ENCODE results near the gene MT3.

- TF ChIP-seq CTCF (conservative IDR thresholded peaks at IDR 0.05 in 1 of 2, IDR thresholded peaks at IDR 0.05 in 1 of 2; ENCODE audit: extremely low read depth in 1 of 2, insufficient read depth in 1 of 2, low read depth in 1 of 2, low read length in 2 of 2) (no peak), EZH2 (IDR thresholded peaks at IDR 0.05; ENCODE audit: borderline replicate concordance, low read length) (no peak)
These were observed 25.2 kb downstream of the MT3 start for GRCh38 chr16:56614549-56614991.

All from mammary epithelial cell (primary cell).